Mucosa of rectum (tissue), 2 donors: ENCODE results near the gene CHMP3.
"Not testable (repeated sequence)": the region's sequence is repeated elsewhere in the genome, so short reads cannot be mapped to it uniquely, and the experiment has no call there.

Source experiments
- H3K27ac ChIP-seq, 2 donors: one replicate each; pipeline ENCODE4 v1.7.0; 2013; ENCODE audit warnings: inconsistent platforms in 2 of 2, low read depth in 2 of 2, low read length in 2 of 2
- H3K27me3 ChIP-seq, 2 donors: one replicate each; pipeline ENCODE4 v1.7.0; 2013; ENCODE audit warnings: low read length in 2 of 2; ENCODE audit not compliant: control insufficient read depth in 2 of 2, insufficient read depth in 2 of 2
- H3K36me3 ChIP-seq, 2 donors: one replicate each; pipeline ENCODE4 v1.7.0; 2013; ENCODE audit warnings: low read length in 2 of 2; ENCODE audit not compliant: control insufficient read depth in 2 of 2, insufficient read depth in 2 of 2
- H3K4me1 ChIP-seq, 2 donors: one replicate each; pipeline ENCODE4 v1.7.0; 2013; ENCODE audit warnings: low read length in 2 of 2, mild to moderate bottlenecking in 1 of 2; ENCODE audit not compliant: control insufficient read depth in 2 of 2, insufficient read depth in 2 of 2
- H3K4me3 ChIP-seq, 2 donors: one replicate each; pipeline ENCODE4 v1.7.0; 2013; ENCODE audit warnings: low read length in 2 of 2
- H3K9ac ChIP-seq, 2 donors: one replicate each; pipeline ENCODE4 v1.7.0; 2013; ENCODE audit warnings: low read length in 2 of 2, low read depth in 1 of 2, mild to moderate bottlenecking in 1 of 2
- H3K9me3 ChIP-seq, 2 donors: one replicate each; pipeline ENCODE4 v1.7.0; 2013; ENCODE audit warnings: low read length in 2 of 2; ENCODE audit not compliant: control insufficient read depth in 2 of 2
- donor health status: healthy.
- donor health status: Normal muscosa, but diverticular disease.

CHMP3 gene

DNA sequence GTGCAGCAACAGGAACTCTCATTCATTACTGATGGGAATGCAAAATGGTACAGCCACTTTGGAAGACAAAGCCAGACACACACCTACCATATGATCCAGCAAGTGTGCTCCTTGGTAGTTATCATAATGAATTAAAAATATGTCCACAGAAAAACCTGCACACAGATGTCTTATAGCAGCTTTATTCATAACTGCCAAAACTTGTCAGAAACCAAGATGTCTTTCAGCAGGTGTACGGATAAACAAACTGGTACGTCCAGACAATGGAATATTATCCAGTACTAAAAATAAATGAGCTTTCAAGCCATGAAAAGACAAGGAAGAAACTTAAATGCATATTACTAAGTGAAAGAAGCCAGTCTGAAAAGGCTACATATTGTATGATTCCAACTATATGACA lies 50.4 kb downstream of the CHMP3 start:
- no peaks in the 10 kb centered on the region for H3K4me1 ChIP-seq
- H3K36me3 ChIP-seq: peaks cover 10 to 26% of the 10 kb centered on the region in 2 donors
- H3K9me3 ChIP-seq: no peaks in the 10 kb centered on the region
- no peak overlapping the region for H3K9ac ChIP-seq
- no peak overlapping the region for H3K27ac ChIP-seq
- no peaks in the 10 kb centered on the region for H3K27me3 ChIP-seq
- no peak overlapping the region for H3K4me3 ChIP-seq

DNA sequence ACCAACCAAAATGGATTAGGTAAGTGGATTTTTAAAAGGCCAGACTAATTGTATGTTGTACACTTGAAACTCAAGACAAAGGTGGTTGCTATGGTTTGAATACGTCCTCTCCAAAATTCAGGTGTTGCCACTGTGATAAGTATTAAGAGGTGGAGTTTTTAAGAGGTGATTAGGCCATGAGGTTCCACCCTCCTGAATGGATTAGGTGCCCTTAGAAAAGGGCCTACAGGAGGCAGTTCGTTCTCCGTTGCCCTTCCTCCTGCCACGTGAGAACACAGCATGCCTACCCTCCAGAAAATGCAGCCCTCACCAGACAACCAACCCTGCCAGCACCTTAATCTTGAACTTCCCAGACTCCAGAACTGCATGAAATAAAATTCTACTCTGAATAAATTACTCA lies 51.2 kb downstream of the CHMP3 start:
- Histone ChIP-seq H3K9ac (no peak overlapping the region), H3K36me3 (peaks cover 19 to 33% of the 10 kb centered on the region in 2 donors), H3K4me1 (no peaks in the 10 kb centered on the region), H3K27me3 (no peaks in the 10 kb centered on the region), H3K9me3 (no peaks in the 10 kb centered on the region), H3K27ac (no peak overlapping the region), H3K4me3 (no peak overlapping the region)

- H3K27me3 ChIP-seq: no peaks in the 10 kb centered on the region
- H3K4me3 ChIP-seq: no peak overlapping the region
- no peaks in the 10 kb centered on the region for H3K9me3 ChIP-seq
- no peak overlapping the region for H3K27ac ChIP-seq
- H3K9ac ChIP-seq: no peak overlapping the region
- H3K36me3 ChIP-seq: peaks cover 26 to 43% of the 10 kb centered on the region in 2 donors
- no peaks in the 10 kb centered on the region for H3K4me1 ChIP-seq
Observed at GRCh38 chr2:86510436-86510933, 52.8 kb downstream of the CHMP3 start.

DNA sequence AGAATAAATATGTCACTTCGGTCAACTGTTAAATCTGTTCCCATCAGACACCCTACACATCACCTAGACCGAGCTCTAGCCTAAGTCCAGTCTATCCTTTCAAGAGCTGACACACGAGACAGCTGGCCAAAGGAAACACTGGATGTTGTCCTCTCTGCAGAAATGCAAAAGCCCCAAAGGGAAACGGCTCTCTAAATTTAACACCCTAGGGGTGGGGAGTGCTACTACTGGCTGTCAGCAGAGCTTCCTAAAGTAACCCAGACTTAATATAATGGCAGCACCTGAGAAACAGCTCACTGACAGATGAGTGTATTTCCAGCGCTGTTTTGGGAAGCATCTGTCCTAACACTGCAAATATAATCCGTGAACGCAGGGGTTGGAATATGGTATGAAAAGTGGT lies 55.6 kb downstream of the CHMP3 start:
- Histone ChIP-seq H3K27ac (no peak overlapping the region), H3K9ac (no peak overlapping the region), H3K27me3 (no peaks in the 10 kb centered on the region), H3K9me3 (no peaks in the 10 kb centered on the region), H3K36me3 (peaks cover 33 to 61% of the 10 kb centered on the region in 2 donors), H3K4me3 (no peak overlapping the region), H3K4me1 (no peaks in the 10 kb centered on the region)

DNA sequence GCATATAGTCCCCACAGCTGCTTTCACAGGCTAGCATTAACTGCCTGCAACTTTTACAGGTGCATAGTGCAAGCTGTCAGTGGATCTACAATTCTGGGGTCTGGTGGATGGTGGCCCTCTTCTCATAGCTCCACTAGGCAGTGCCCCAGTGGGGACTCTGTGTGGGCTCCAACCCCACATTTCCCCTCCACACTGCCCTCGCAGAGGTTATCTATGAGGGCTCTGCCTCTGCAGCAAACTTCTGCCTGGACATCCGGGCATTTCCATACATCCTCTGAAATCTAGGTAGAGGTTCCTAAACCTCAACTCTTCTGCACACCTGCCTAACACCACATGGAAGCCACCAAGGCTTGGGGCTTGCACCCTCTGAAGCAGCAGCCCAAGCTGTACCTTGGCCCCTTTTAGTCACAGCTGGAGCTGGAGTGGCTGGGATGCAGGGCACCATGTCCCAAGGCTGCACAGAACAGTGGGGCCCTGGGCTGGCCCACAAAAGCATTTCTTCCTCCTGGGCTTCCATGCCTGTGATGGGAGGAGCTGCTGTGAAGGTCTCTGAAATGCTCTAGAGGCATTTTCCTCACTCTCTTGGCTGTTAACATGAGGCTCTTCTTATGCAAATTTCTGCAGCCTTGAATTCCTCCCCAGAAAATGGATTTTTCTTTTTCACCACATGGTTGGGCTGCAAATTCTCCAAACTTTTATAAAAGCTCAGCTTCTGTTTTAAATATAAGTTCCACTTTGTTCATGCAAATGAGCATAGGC lies 62.7 kb downstream of the CHMP3 start:
- no peak overlapping the region for H3K4me3 ChIP-seq
- peaks cover 51 to 73% of the 10 kb centered on the region in 2 donors for H3K36me3 ChIP-seq
- H3K4me1 ChIP-seq: no peaks in the 10 kb centered on the region
- H3K27ac ChIP-seq: no peak overlapping the region
- H3K27me3 ChIP-seq: no peaks in the 10 kb centered on the region
- H3K9me3 ChIP-seq: peaks cover 3 to 9% of the 10 kb centered on the region in 2 donors
- H3K9ac ChIP-seq: no peak overlapping the region

- Histone ChIP-seq H3K27me3 (no peaks in the 10 kb centered on the region), H3K9ac (no peak overlapping the region), H3K4me1 (no peaks in the 10 kb centered on the region), H3K36me3 (peaks cover 50 to 69% of the 10 kb centered on the region in 2 donors), H3K27ac (no peak overlapping the region), H3K9me3 (peaks cover 3 to 9% of the 10 kb centered on the region in 2 donors), H3K4me3 (no peak overlapping the region)
Observed at GRCh38 chr2:86499326-86499725, 63.9 kb downstream of the CHMP3 start.

DNA sequence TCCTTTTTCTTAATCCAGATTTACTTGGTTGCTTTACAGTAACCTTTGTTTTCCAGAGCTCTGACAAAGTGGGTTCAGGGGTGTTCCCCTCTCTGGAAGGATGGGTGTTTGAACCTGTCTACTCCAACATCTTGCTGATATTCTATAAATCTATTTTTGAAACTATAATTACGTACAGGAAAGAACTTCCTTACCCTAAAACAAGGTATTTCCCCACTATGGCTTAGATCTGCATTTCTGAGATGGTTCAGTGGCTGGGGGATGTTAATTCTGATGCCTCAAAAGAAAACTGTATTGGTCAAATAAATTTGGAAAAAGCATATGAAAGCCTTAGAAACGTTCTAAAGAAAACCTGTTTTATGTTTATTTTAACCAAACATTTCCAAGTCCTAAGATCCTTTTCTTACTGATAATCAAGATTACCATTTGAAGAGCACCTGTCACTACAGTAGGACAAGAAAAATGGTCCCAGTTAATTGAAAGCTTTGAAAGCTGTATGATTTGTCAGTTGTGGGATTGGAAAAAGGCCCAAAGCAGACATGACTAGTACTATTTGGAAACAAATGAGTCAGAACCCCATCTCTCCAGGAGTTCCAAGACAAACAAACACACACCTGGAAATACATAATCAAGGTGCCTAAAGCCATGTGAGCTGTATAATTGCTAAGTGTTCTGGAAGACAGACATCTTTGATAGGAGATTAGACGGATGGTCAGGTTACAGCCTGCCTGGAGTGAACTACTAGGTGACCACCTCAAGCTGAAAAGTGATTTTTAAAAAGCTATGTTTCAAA lies 64.6 kb downstream of the CHMP3 start:
- Histone ChIP-seq H3K9me3 (peaks cover 3 to 9% of the 10 kb centered on the region in 2 donors), H3K27me3 (no peaks in the 10 kb centered on the region), H3K36me3 (peaks cover 50 to 69% of the 10 kb centered on the region in 2 donors), H3K9ac (no peak overlapping the region), H3K4me1 (no peaks in the 10 kb centered on the region), H3K4me3 (no peak overlapping the region), H3K27ac (no peak overlapping the region)

- not testable (repeated sequence) for H3K4me1 ChIP-seq, H3K9ac ChIP-seq, H3K27me3 ChIP-seq, H3K27ac ChIP-seq, H3K9me3 ChIP-seq, H3K4me3 ChIP-seq
- H3K36me3 ChIP-seq: peaks cover 53 to 68% of the 10 kb centered on the region in 2 donors
Observed at GRCh38 chr2:86496391-86496790, 66.9 kb downstream of the CHMP3 start.

GRCh38 chr2:86492048-86492453 lies 71.2 kb downstream of the CHMP3 start:
- Histone ChIP-seq H3K27ac (peak overlapping the region in 1 of 2 donors; percentile 26), H3K36me3 (peaks cover 60 to 74% of the 10 kb centered on the region in 2 donors), H3K9me3 (no peaks in the 10 kb centered on the region), H3K9ac (no peak overlapping the region), H3K4me1 (peaks cover 0 to 9% of the 10 kb centered on the region in 2 donors), H3K4me3 (no peak overlapping the region), H3K27me3 (no peaks in the 10 kb centered on the region)

DNA sequence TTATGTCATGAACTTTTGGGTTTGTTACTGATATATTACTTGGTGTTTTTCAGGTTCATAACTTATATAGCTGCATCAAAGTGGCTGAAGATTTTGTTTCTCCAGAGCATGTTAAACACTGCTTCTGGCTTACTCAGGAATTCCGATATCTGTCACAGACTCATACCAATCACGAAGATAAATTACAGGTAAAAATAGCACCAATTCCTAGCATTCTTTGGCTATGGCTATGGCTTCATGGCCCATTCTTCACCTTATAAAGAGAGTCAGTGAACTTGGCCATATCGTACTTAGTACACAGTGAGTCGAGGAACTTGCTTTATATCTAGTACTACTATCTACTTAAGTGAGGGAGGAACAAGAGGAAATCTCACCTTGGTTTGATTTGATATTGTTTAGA lies 72.2 kb downstream of the CHMP3 start:
- no peak overlapping the region for H3K27ac ChIP-seq
- no peak overlapping the region for H3K9ac ChIP-seq
- H3K27me3 ChIP-seq: no peaks in the 10 kb centered on the region
- H3K4me3 ChIP-seq: no peak overlapping the region
- H3K36me3 ChIP-seq: peaks cover 62 to 77% of the 10 kb centered on the region in 2 donors
- no peaks in the 10 kb centered on the region for H3K9me3 ChIP-seq
- peaks cover 0 to 9% of the 10 kb centered on the region in 2 donors for H3K4me1 ChIP-seq
